GM12878 (cell line): ENCODE measurements around the gene ARL15. TPM values are rescaled to one million over a fixed set of nuclear protein-coding genes. Genes with fewer than 3 reads are reported as not detected.

ENCODE experiments used
- ASH2L ChIP-seq: fragments of 300-600, 200-600 bp; sonication (generic); IDR thresholded peaks from 2 replicates; pipeline ENCODE4 v1.6.1; 2017; ENCODE audit warnings: low read depth, mild to moderate bottlenecking, borderline replicate concordance
- ATF7 ChIP-seq: fragments of 450-650 bp; IDR thresholded peaks from 2 replicates; pipeline ENCODE4 v1.6.1; 2016; ENCODE audit warnings: low read depth, mild to moderate bottlenecking
- BCL11A ChIP-seq: IDR thresholded peaks from 2 replicates; pipeline ENCODE4 v1.6.1; 2011; ENCODE audit warnings: low read depth, low read length
- BHLHE40 ChIP-seq, 2 experiments: fragments of 450-650 bp in 1 of 2; IDR thresholded peaks; 2 replicates each; pipeline ENCODE4 v1.6.1; 2011 to 2017; ENCODE audit warnings: low read depth in 2 of 2, borderline replicate concordance in 1 of 2, improper control_type of control experiment in 1 of 2, low read length in 1 of 2, mild to moderate bottlenecking in 1 of 2
- BMI1 ChIP-seq: fragments of 450-650 bp; IDR thresholded peaks from 2 replicates; pipeline ENCODE4 v1.6.1; 2016; ENCODE audit warnings: mild to moderate bottlenecking, moderate library complexity, borderline replicate concordance
- BRCA1 ChIP-seq: IDR thresholded peaks from 2 replicates; pipeline ENCODE4 v1.6.1; 2011; ENCODE audit warnings: low read depth, low read length, improper control_type of control experiment
- E2F8 ChIP-seq: fragments of 450-650 bp; IDR thresholded peaks from 2 replicates; pipeline ENCODE4 v1.6.1; 2018; ENCODE audit warnings: mild to moderate bottlenecking, low read depth, moderate library complexity; ENCODE audit not compliant: partially characterized antibody
- EP300 ChIP-seq, 2 experiments: fragments of 150-350 bp in 1 of 2; IDR thresholded peaks; 2 replicates each; pipeline ENCODE4 v1.6.1; 2011 to 2012; ENCODE audit warnings: low read depth in 2 of 2, low read length in 2 of 2, borderline replicate concordance in 1 of 2, improper control_type of control experiment in 1 of 2, inconsistent platforms in 1 of 2; ENCODE audit not compliant: control insufficient read depth in 1 of 2
- IKZF2 ChIP-seq, 2 experiments: fragments of 450-650 bp; IDR thresholded peaks; 2 replicates each; pipeline ENCODE4 v1.6.1; 2017; ENCODE audit warnings: mild to moderate bottlenecking in 2 of 2, moderate library complexity in 2 of 2
- JUNB ChIP-seq: IDR thresholded peaks from 2 replicates; pipeline ENCODE4 v1.6.1; 2016; ENCODE audit warnings: antibody characterized with exemption, mild to moderate bottlenecking
- MTA2 ChIP-seq: fragments of 450-650 bp; IDR thresholded peaks from 2 replicates; pipeline ENCODE4 v1.6.1; 2016; ENCODE audit warnings: low read depth, mild to moderate bottlenecking, moderate library complexity
- MYB ChIP-seq: fragments of 150-350 bp; IDR thresholded peaks from 2 replicates; pipeline ENCODE4 v1.6.1; 2014; ENCODE audit warnings: mild to moderate bottlenecking, low read depth, low read length, borderline replicate concordance
- NKRF ChIP-seq: fragments of 450-650 bp; conservative IDR thresholded peaks from 2 replicates; pipeline ENCODE4 v1.6.1; 2017; ENCODE audit warnings: mild to moderate bottlenecking, moderate library complexity
- PAX8 ChIP-seq: fragments of 450-650 bp; IDR thresholded peaks from 2 replicates; pipeline ENCODE4 v1.6.1; 2017; ENCODE audit warnings: mild to moderate bottlenecking, moderate library complexity
- PKNOX1 ChIP-seq: fragments of 450-650 bp; IDR thresholded peaks from 2 replicates; pipeline ENCODE4 v1.6.1; 2016; ENCODE audit warnings: mild to moderate bottlenecking
- PML ChIP-seq: IDR thresholded peaks from 2 replicates; pipeline ENCODE4 v1.6.1; 2012; ENCODE audit warnings: low read length, inconsistent platforms
- POLR2A ChIP-seq: IDR thresholded peaks from 2 replicates; pipeline ENCODE4 v1.6.1; 2011; ENCODE audit warnings: low read depth, mild to moderate bottlenecking, low read length
- RFX5 ChIP-seq: IDR thresholded peaks from 2 replicates; pipeline ENCODE4 v1.6.1; 2011; ENCODE audit warnings: low read depth, low read length, improper control_type of control experiment
- RUNX3 ChIP-seq: IDR thresholded peaks from 2 replicates; pipeline ENCODE4 v1.6.1; 2012; ENCODE audit warnings: low read length, inconsistent platforms
- SMC3 ChIP-seq: IDR thresholded peaks from 2 replicates; pipeline ENCODE4 v1.6.1; 2011; ENCODE audit warnings: low read length, improper control_type of control experiment, borderline replicate concordance
- TCF3 ChIP-seq: IDR thresholded peaks from 2 replicates; pipeline ENCODE4 v1.6.1; 2012; ENCODE audit warnings: low read depth, mild to moderate bottlenecking, low read length, borderline replicate concordance; ENCODE audit not compliant: insufficient read depth
- TCF7 ChIP-seq: IDR thresholded peaks from 2 replicates; pipeline ENCODE4 v1.6.1; 2014; ENCODE audit warnings: antibody characterized with exemption, borderline replicate concordance
- YY1 ChIP-seq: IDR thresholded peaks from 2 replicates; pipeline ENCODE4 v1.6.1; 2011; ENCODE audit warnings: low read depth, mild to moderate bottlenecking, low read length
- ZBED1 ChIP-seq: IDR thresholded peaks from 2 replicates; pipeline ENCODE4 v1.6.1; 2016; ENCODE audit warnings: borderline replicate concordance
- ZNF274 ChIP-seq: IDR thresholded peaks from one replicate; pipeline ENCODE4 v1.8.0; 2011; ENCODE audit not compliant: insufficient read length, insufficient read depth
- ZNF384 ChIP-seq: IDR thresholded peaks from 2 replicates; pipeline ENCODE4 v1.6.1; 2012; ENCODE audit warnings: low read depth, mild to moderate bottlenecking, low read length, improper control_type of control experiment, borderline replicate concordance
- polyA plus RNA-seq, 11 experiments: library from polyadenylated mRNA; depleted of rRNA in 4 of 11; unstranded in 6 of 11; stranded (reverse) in 5 of 11; fragments of >200 nt; fragmentation: Nextera tagmentation in 4 of 11; fragmentation: Illumina TruSeq in 1 of 11; extraction: Ambion mirVana in 4 of 11; extraction: Trizol in 1 of 11; gene quantifications; 1 replicate in 1 of 11; 2 replicates in 10 of 11; pipeline versions ENCODE4 v1.2.1 to v1.2.3, GENCODE V29; 2011 to 2016; ENCODE audit warnings: inconsistent platforms in 2 of 11, missing spikeins in 2 of 11, low read depth in 1 of 11
- total RNA-seq, 4 experiments: library from RNA; depleted of rRNA in 3 of 4; stranded (reverse); fragments of >200 nt in 3 of 4; fragmentation: Illumina TruSeq in 1 of 4; extraction: Trizol in 1 of 4; gene quantifications; 2 replicates each; pipeline versions ENCODE4 v1.2.1 to v1.2.3, GENCODE V29; 2013 to 2021

The ARL15 gene
- total and polyA plus RNA-seq, 10 of the 15 experiments (the other 5 are each of a cell fraction or from before 2014, with no cell fraction given) = 3.6 to 11.0 (median 7.7) TPM

- TF ChIP-seq MYB (no peak), ZNF274 (no peak), ATF7 (peak; percentile 55; the same call in 1 of the 2 replicates), MTA2 (peak; percentile 32; the same call in 1 of the 2 replicates), RUNX3 (peak; percentile 47; the same call in 1 of the 2 replicates), PML (peak; percentile 96), ASH2L (0 out of 2 replicates have a peak, but pooled peaks have one; percentile 17), POLR2A (peak; percentile 100), PKNOX1 (peak; percentile 42; the same call in 1 of the 2 replicates), IKZF2 (IDR thresholded peaks at IDR 0.05) (peak; percentile 47 to 57; a peak in 3 of 4 replicates), BCL11A (no peak), RFX5 (peak; percentile 81), YY1 (no peak), ZBED1 (no peak; the same call in 1 of the 2 replicates), BMI1 (no peak), TCF3 (peak; percentile 97), PAX8 (no peak), JUNB (no peak), EP300 (IDR thresholded peaks at IDR 0.05; ENCODE audit: borderline replicate concordance in 1 of 2, control insufficient read depth in 1 of 2, low read depth in 2 of 2, low read length in 2 of 2) (0 out of 4 replicates have a peak, but pooled peaks of 1 of the 2 experiments have one; percentile 17), E2F8 (peak; percentile 61), SMC3 (no peak), NKRF (peak; percentile 57), ZNF384 (peak; percentile 72), BHLHE40 (IDR thresholded peaks at IDR 0.05; ENCODE audit: borderline replicate concordance in 1 of 2, low read depth in 2 of 2, low read length in 1 of 2) (peak; percentile 23 to 34; a peak in 1 of 4 replicates), TCF7 (no peak), BRCA1 (no peak)
Measured at GRCh38 chr5:54310433-54311175, at the start of gene ARL15 (continued).
